ENCODE data around the gene ARL14EPL. TPM values are rescaled to one million over a fixed set of nuclear protein-coding genes. Genes with fewer than 3 reads are reported as not detected.
"Not testable (repeated sequence)": the region's sequence is repeated elsewhere in the genome, so short reads cannot be mapped to it uniquely, and the experiment has no call there.

The ARL14EPL gene
- total RNA-seq, 1 donor from 2014 or later: not detected

- Histone ChIP-seq H3K36me3 (peaks cover 0 to 3% of the 10 kb centered on the region in 2 donors), H3K4me1 (no peaks in the 10 kb centered on the region), H3K27ac (no peak overlapping the region), H3K9me3 (no peaks in the 10 kb centered on the region), H3K27me3 (no peaks in the 10 kb centered on the region), H3K4me3 (no peak overlapping the region)
- DNase-seq (ENCODE audit: extremely low spot score in 2 of 2): no peak
- TF ChIP-seq POLR2A (IDR thresholded peaks at IDR 0.05) (no peak), POLR2AphosphoS5 (IDR thresholded peaks at IDR 0.05; ENCODE audit: insufficient read depth in 1 of 2, low read depth in 1 of 2) (no peak), CTCF (IDR thresholded peaks at IDR 0.05) (no peak)
- intact Hi-C loops (cut with DNase I): no loop called here
These were observed 45.9 kb downstream of the ARL14EPL start for GRCh38 chr5:116078199-116078598.

- no peak for DNase-seq (ENCODE audit: extremely low spot score in 2 of 2)
- intact Hi-C loops (cut with DNase I): no loop called here
- no peaks in the 10 kb centered on the region for H3K9me3 ChIP-seq
- TF ChIP-seq POLR2AphosphoS5 (IDR thresholded peaks at IDR 0.05; ENCODE audit: insufficient read depth in 1 of 2, low read depth in 1 of 2): no peak
- TF ChIP-seq POLR2A (IDR thresholded peaks at IDR 0.05): no peak
- TF ChIP-seq CTCF (IDR thresholded peaks at IDR 0.05): no peak
- H3K36me3 ChIP-seq: peaks cover 0 to 10% of the 10 kb centered on the region in 2 donors
- no peaks in the 10 kb centered on the region for H3K27me3 ChIP-seq
- H3K4me1 ChIP-seq: peaks cover 31% of the 10 kb centered on the region
- peak overlapping the region; percentile 81 to 95 for H3K4me3 ChIP-seq
- no peak overlapping the region for H3K27ac ChIP-seq
These were observed 52.0 kb downstream of the ARL14EPL start for GRCh38 chr5:116084287-116084691.

- Histone ChIP-seq H3K4me3 (peak within 1 kb of the TSS; percentile 81 to 95), H3K27ac (peak within 1 kb of the TSS; percentile 87), H3K27me3 (no peaks in the 10 kb centered on the region), H3K9me3 (no peaks in the 10 kb centered on the region), H3K4me1 (peaks cover 31% of the 10 kb centered on the region), H3K36me3 (peaks cover 0 to 10% of the 10 kb centered on the region in 2 donors)
- no peak for DNase-seq (ENCODE audit: extremely low spot score in 2 of 2)
- intact Hi-C loops (cut with DNase I): no loop called here
- TF ChIP-seq POLR2A (IDR thresholded peaks at IDR 0.05) (peak in 1 of 2 donors; percentile 27), CTCF (IDR thresholded peaks at IDR 0.05) (no peak), POLR2AphosphoS5 (IDR thresholded peaks at IDR 0.05; ENCODE audit: insufficient read depth in 1 of 2, low read depth in 1 of 2) (peak; percentile 11 to 80)
These were observed 52.8 kb downstream of the ARL14EPL start, which contains the start of gene COMMD10 for GRCh38 chr5:116084871-116085715. Gene COMMD10 (plus strand): TSS chr5:116085025.

- H3K9me3 ChIP-seq; H3K27me3 ChIP-seq; intact Hi-C loops (cut with DNase I); H3K36me3 ChIP-seq; DNase-seq (ENCODE audit: extremely low spot score in 2 of 2); H3K27ac ChIP-seq: not testable (repeated sequence)
- Histone ChIP-seq H3K4me3 (peak overlapping the region; percentile 81 to 95), H3K4me1 (peaks cover 31% of the 10 kb centered on the region)
These were observed 54.0 kb downstream of the ARL14EPL start for GRCh38 chr5:116086309-116086708.

GRCh38 chr5:116088062-116088461, 55.8 kb downstream of the ARL14EPL start:
- Histone ChIP-seq H3K9me3 (no peaks in the 10 kb centered on the region), H3K27ac (no peak overlapping the region), H3K27me3 (no peaks in the 10 kb centered on the region), H3K36me3 (peaks cover 0 to 16% of the 10 kb centered on the region in 2 donors), H3K4me3 (no peak overlapping the region), H3K4me1 (peaks cover 31% of the 10 kb centered on the region)
- TF ChIP-seq CTCF (IDR thresholded peaks at IDR 0.05) (no peak), POLR2A (IDR thresholded peaks at IDR 0.05) (no peak), POLR2AphosphoS5 (IDR thresholded peaks at IDR 0.05; ENCODE audit: insufficient read depth in 1 of 2, low read depth in 1 of 2) (no peak)
- DNase-seq (ENCODE audit: extremely low spot score in 2 of 2): no peak
- intact Hi-C loops (cut with DNase I): no loop called here

All from vagina (tissue), 2 donors.